Measurements from ENCODE around the gene PHLDB2. TPM values are rescaled to one million over a fixed set of nuclear protein-coding genes. Genes with fewer than 3 reads are reported as not detected.

The PHLDB2 gene
- total RNA-seq, 2 experiments from 2014 or later: 2.5 to 4.1 TPM

GRCh38 chr3:111913163-111913763 is 54.2 kb downstream of the PHLDB2 start:
- DNase-seq (no peak), ATAC-seq (no peak)
- no peak overlapping the region for H3K27ac Mint-ChIP-seq
- no peaks in the 10 kb centered on the region for H3K36me3 Mint-ChIP-seq (ENCODE audit: low read depth)
- H3K4me1 Mint-ChIP-seq (ENCODE audit: low read depth): no peaks in the 10 kb centered on the region
- H3K27me3 Mint-ChIP-seq (ENCODE audit: low read depth): peaks cover 3% of the 10 kb centered on the region
- H3K9me3 Mint-ChIP-seq (ENCODE audit: insufficient read depth): no peaks in the 10 kb centered on the region
- no peak overlapping the region for H3K4me3 Mint-ChIP-seq
- CTCF ChIA-PET: no interaction called here
- POLR2A ChIA-PET: no interaction called here

GRCh38 chr3:111915905-111916304 is 56.8 kb downstream of the PHLDB2 start:
- H3K36me3 Mint-ChIP-seq (ENCODE audit: low read depth): no peaks in the 10 kb centered on the region
- no peaks in the 10 kb centered on the region for H3K4me1 Mint-ChIP-seq (ENCODE audit: low read depth)
- H3K27ac Mint-ChIP-seq: no peak overlapping the region
- H3K9me3 Mint-ChIP-seq (ENCODE audit: insufficient read depth): no peaks in the 10 kb centered on the region
- peaks cover 3% of the 10 kb centered on the region for H3K27me3 Mint-ChIP-seq (ENCODE audit: low read depth)
- no peak for DNase-seq
- no peak overlapping the region for H3K4me3 Mint-ChIP-seq
- ATAC-seq: no peak
- ChIA-PET CTCF (no interaction called here), POLR2A (no interaction called here)

DNA sequence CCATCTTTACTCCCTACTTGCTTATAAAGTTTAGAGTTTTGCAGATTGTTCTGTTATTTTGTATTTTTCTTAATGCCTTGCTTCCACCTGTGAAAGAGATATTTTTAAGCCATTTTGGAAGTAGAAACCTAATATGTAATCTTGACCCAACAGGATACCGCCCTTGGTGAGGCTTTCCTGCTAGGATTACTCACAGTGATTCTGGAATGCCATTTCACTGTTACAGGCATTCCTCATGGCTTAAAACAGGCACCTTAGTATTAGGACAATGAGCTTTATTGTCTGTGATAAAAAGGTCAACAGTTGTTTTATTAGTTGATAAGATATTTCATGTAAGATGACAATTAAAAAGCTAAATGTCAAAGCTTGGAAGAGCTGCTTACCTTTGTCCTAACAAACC is 58.2 kb downstream of the PHLDB2 start:
- Mint-ChIP-seq H3K9me3 (ENCODE audit: insufficient read depth) (no peaks in the 10 kb centered on the region), H3K27ac (no peak overlapping the region), H3K27me3 (ENCODE audit: low read depth) (peaks cover 3% of the 10 kb centered on the region), H3K36me3 (ENCODE audit: low read depth) (no peaks in the 10 kb centered on the region), H3K4me3 (no peak overlapping the region), H3K4me1 (ENCODE audit: low read depth) (no peaks in the 10 kb centered on the region)
- ChIA-PET POLR2A (no interaction called here), CTCF (interaction anchor here (1.1 kb wide), 1 partner anchor 10 kb away, joined by 3 read pairs; no protein-coding TSS in a partner anchor)
- ATAC-seq (no peak), DNase-seq (no peak)

GRCh38 chr3:111919370-111920065 is 60.5 kb downstream of the PHLDB2 start:
- Mint-ChIP-seq H3K4me3 (no peak overlapping the region), H3K27ac (no peak overlapping the region), H3K36me3 (ENCODE audit: low read depth) (no peaks in the 10 kb centered on the region), H3K9me3 (ENCODE audit: insufficient read depth) (no peaks in the 10 kb centered on the region), H3K4me1 (ENCODE audit: low read depth) (no peaks in the 10 kb centered on the region), H3K27me3 (ENCODE audit: low read depth) (no peaks in the 10 kb centered on the region)
- no peak for DNase-seq
- no peak for ATAC-seq
- CTCF ChIA-PET: no interaction called here
- POLR2A ChIA-PET: no interaction called here

- H3K36me3 Mint-ChIP-seq (ENCODE audit: low read depth): no peaks in the 10 kb centered on the region
- no peaks in the 10 kb centered on the region for H3K27me3 Mint-ChIP-seq (ENCODE audit: low read depth)
- DNase-seq (no peak), ATAC-seq (no peak)
- ChIA-PET CTCF (no interaction called here), POLR2A (no interaction called here)
- H3K4me3 Mint-ChIP-seq: no peak overlapping the region
- no peak overlapping the region for H3K27ac Mint-ChIP-seq
- H3K4me1 Mint-ChIP-seq (ENCODE audit: low read depth): no peaks in the 10 kb centered on the region
- H3K9me3 Mint-ChIP-seq (ENCODE audit: insufficient read depth): no peaks in the 10 kb centered on the region
These were observed 62.1 kb downstream of the PHLDB2 start for GRCh38 chr3:111921181-111921580.

DNA sequence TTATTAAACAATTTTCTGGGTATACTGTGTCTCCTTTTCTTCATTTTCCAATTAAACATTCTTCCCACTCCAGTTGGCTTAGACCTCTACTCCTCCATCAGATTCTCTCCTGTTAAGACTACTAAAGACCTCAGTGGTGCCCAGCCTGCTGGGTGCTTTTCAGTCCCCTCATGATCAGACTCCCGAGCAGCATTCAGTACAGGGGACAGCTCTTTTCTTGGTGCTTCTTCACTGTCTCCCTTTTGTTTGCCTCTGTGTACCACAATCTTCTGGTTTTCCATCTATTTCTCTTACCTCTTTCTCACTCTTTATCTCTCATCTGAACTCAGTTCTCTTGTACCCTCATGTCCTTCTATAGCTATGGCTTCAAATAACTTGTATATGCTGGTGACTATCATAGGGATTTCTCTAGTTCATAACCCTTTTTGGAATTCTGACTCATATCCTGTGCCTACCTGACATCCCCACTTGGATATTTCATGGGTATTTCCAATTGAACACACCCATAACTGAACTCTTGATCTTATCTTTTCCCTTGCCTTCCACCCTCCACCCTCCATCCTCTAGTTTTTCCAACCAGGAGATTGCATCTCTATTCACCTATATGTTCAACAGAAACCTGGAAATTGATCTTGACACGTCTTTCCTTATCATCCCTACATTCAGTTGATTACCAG is 64.2 kb downstream of the PHLDB2 start:
- H3K27ac Mint-ChIP-seq: no peak overlapping the region
- H3K4me3 Mint-ChIP-seq: no peak overlapping the region
- ChIA-PET POLR2A (no interaction called here), CTCF (no interaction called here)
- no peaks in the 10 kb centered on the region for H3K27me3 Mint-ChIP-seq (ENCODE audit: low read depth)
- DNase-seq (no peak), ATAC-seq (no peak)
- no peaks in the 10 kb centered on the region for H3K9me3 Mint-ChIP-seq (ENCODE audit: insufficient read depth)
- H3K4me1 Mint-ChIP-seq (ENCODE audit: low read depth): no peaks in the 10 kb centered on the region
- no peaks in the 10 kb centered on the region for H3K36me3 Mint-ChIP-seq (ENCODE audit: low read depth)

GRCh38 chr3:111923806-111924205 is 64.7 kb downstream of the PHLDB2 start:
- Mint-ChIP-seq H3K36me3 (ENCODE audit: low read depth) (no peaks in the 10 kb centered on the region), H3K27ac (no peak overlapping the region), H3K4me3 (no peak overlapping the region), H3K4me1 (ENCODE audit: low read depth) (no peaks in the 10 kb centered on the region), H3K9me3 (ENCODE audit: insufficient read depth) (no peaks in the 10 kb centered on the region), H3K27me3 (ENCODE audit: low read depth) (no peaks in the 10 kb centered on the region)
- ATAC-seq: no peak
- DNase-seq: no peak
- POLR2A ChIA-PET: no interaction called here
- CTCF ChIA-PET: no interaction called here

DNA sequence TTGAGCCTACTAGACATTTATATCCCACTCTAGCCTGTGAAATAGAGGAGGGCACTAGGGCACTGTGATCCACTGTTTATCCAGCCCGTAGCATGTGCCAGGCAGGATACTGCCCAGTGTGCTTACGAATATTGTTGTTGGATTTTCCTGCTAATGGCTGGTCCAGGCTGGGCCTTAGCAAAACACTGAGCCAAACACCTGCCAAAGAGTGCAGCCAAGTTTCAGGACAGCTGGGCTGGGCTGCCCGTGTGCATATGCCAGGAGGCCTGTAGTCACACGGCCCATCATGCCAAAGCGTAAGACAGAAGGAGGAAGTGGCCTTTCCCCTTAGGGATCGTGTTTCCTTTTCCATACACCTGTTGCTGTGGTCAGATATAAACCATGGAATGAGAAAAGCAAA is 65.2 kb downstream of the PHLDB2 start:
- no peak overlapping the region for H3K4me3 Mint-ChIP-seq
- H3K36me3 Mint-ChIP-seq (ENCODE audit: low read depth): no peaks in the 10 kb centered on the region
- H3K9me3 Mint-ChIP-seq (ENCODE audit: insufficient read depth): no peaks in the 10 kb centered on the region
- H3K27me3 Mint-ChIP-seq (ENCODE audit: low read depth): no peaks in the 10 kb centered on the region
- POLR2A ChIA-PET: no interaction called here
- H3K4me1 Mint-ChIP-seq (ENCODE audit: low read depth): no peaks in the 10 kb centered on the region
- ATAC-seq: no peak
- CTCF ChIA-PET: no interaction called here
- H3K27ac Mint-ChIP-seq: no peak overlapping the region
- no peak for DNase-seq

DNA sequence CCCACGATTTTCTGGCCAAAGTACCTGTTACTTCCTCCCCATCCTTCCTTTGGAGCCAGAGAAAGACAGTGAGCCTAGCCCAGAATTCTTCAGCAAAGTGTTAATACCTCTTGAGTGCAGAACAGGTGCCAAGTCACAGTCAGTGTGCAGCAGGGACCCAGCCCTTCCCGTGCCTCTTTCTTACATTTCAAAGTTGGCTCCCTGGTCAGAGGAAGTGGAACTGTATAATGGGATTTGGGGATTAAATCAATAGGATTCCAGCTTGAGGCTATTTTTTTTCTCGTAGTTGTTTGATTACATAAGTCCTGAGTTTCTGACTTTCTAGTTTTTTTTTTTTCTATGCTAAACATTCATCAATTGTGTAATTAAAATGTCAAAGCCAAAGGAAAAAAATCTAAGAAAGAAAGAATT is 67.2 kb downstream of the PHLDB2 start:
- H3K27ac Mint-ChIP-seq: no peak overlapping the region
- POLR2A ChIA-PET: no interaction called here

GRCh38 chr3:111928613-111929012 is 69.5 kb downstream of the PHLDB2 start:
- CTCF ChIA-PET: no interaction called here
- H3K36me3 Mint-ChIP-seq (ENCODE audit: low read depth): no peaks in the 10 kb centered on the region

More for the DNA sequence above, 67.2 kb downstream of the PHLDB2 start:
- ATAC-seq: no peak
- CTCF ChIA-PET: no interaction called here
- H3K36me3 Mint-ChIP-seq (ENCODE audit: low read depth): no peaks in the 10 kb centered on the region
- no peaks in the 10 kb centered on the region for H3K9me3 Mint-ChIP-seq (ENCODE audit: insufficient read depth)
- no peaks in the 10 kb centered on the region for H3K4me1 Mint-ChIP-seq (ENCODE audit: low read depth)
- no peak for DNase-seq
- H3K27me3 Mint-ChIP-seq (ENCODE audit: low read depth): no peaks in the 10 kb centered on the region
- no peak overlapping the region for H3K4me3 Mint-ChIP-seq

GRCh38 chr3:111929484-111929883 is 70.4 kb downstream of the PHLDB2 start:
- no peaks in the 10 kb centered on the region for H3K9me3 Mint-ChIP-seq (ENCODE audit: insufficient read depth)
- CTCF ChIA-PET: no interaction called here
- ATAC-seq (no peak), DNase-seq (no peak)
- no peaks in the 10 kb centered on the region for H3K36me3 Mint-ChIP-seq (ENCODE audit: low read depth)
- POLR2A ChIA-PET: no interaction called here
- H3K27me3 Mint-ChIP-seq (ENCODE audit: low read depth): no peaks in the 10 kb centered on the region
- no peak overlapping the region for H3K27ac Mint-ChIP-seq
- H3K4me1 Mint-ChIP-seq (ENCODE audit: low read depth): no peaks in the 10 kb centered on the region
- H3K4me3 Mint-ChIP-seq: no peak overlapping the region

More at GRCh38 chr3:111928613-111929012, 69.5 kb downstream of the PHLDB2 start:
- POLR2A ChIA-PET: no interaction called here
- DNase-seq (no peak), ATAC-seq (no peak)
- no peaks in the 10 kb centered on the region for H3K27me3 Mint-ChIP-seq (ENCODE audit: low read depth)
- no peaks in the 10 kb centered on the region for H3K9me3 Mint-ChIP-seq (ENCODE audit: insufficient read depth)
- no peak overlapping the region for H3K4me3 Mint-ChIP-seq
- H3K27ac Mint-ChIP-seq: no peak overlapping the region
- H3K4me1 Mint-ChIP-seq (ENCODE audit: low read depth): no peaks in the 10 kb centered on the region

DNA sequence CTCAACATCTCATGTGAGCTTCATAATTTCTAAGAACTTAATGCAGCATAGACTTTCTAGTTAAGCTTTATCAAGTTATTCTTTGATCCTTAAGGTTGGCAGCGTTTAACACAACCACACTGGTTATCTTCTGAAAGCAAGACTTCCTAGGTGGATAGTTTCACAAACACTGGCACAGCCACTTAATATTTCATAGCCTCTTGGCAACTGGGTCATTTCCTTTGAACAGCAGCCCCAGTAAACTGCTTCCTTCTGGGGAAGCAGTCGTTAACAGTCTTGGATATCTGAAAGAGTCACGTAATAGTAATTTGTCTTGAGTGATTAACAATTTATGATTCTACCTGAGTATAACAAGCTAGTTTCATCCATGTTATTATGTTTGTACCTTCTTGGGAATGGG is 73.9 kb downstream of the PHLDB2 start:
- Mint-ChIP-seq H3K36me3 (ENCODE audit: low read depth) (no peaks in the 10 kb centered on the region), H3K4me3 (no peak overlapping the region), H3K9me3 (ENCODE audit: insufficient read depth) (no peaks in the 10 kb centered on the region), H3K4me1 (ENCODE audit: low read depth) (no peaks in the 10 kb centered on the region), H3K27me3 (ENCODE audit: low read depth) (no peaks in the 10 kb centered on the region), H3K27ac (no peak overlapping the region)
- POLR2A ChIA-PET: no interaction called here
- DNase-seq (no peak), ATAC-seq (no peak)
- CTCF ChIA-PET: interaction anchor here (1.1 to 1.7 kb wide), 2 partner anchors 34 to 81 kb away, joined by 3 to 6 read pairs; no protein-coding TSS in a partner anchor
